H1 (cell line): ENCODE results near the gene MED13. TPM values are rescaled to one million over a fixed set of nuclear protein-coding genes. Genes with fewer than 3 reads are reported as not detected.

ENCODE experiments used
- CTCF ChIA-PET: fragments of 300-600 bp; sonication (Branson Sonifier 250); formaldehyde crosslinking; loops from one replicate; lab custom pipeline; 2021; ENCODE audit not compliant: partially characterized antibody; lab: Charles Lee
- POLR2A ChIA-PET: fragments of 300-600 bp; sonication (Branson Sonifier 250); formaldehyde crosslinking; loops from one replicate; lab custom pipeline; 2021; ENCODE audit warnings: inconsistent platforms; ENCODE audit not compliant: partially characterized antibody; lab: Charles Lee
- DNase-seq, 2 experiments: peaks; one replicate each; pipeline versions ENCODE4 v3.0.0 to v3.0.0-alpha.2; 2010 to 2022; ENCODE audit warnings: low spot score in 2 of 2, low read depth in 1 of 2, mixed read lengths in 1 of 2
- FAIRE-seq: peaks from 2 replicates; lab custom pipeline; 2011; peaks lifted over from hg19 to GRCh38; lab: Jason Lieb, UNC
- H2AFZ ChIP-seq: 2 replicates; pipeline ENCODE4 v1.8.1; 2012; ENCODE audit warnings: low read length, inconsistent platforms
- H2AK5ac ChIP-seq: 2 replicates; pipeline ENCODE4 v1.6.1; 2013; ENCODE audit warnings: low read depth, low read length
- H2BK120ac ChIP-seq: replicated peaks from 2 replicates; pipeline ENCODE3; 2013; ENCODE audit warnings: low read depth, low read length, inconsistent platforms
- H2BK12ac ChIP-seq: 2 replicates; pipeline ENCODE4 v1.6.1; 2013; ENCODE audit warnings: low read depth, low read length
- H2BK15ac ChIP-seq: 2 replicates; pipeline ENCODE4 v1.6.1; 2013; ENCODE audit warnings: low read length
- H2BK20ac ChIP-seq: 2 replicates; pipeline ENCODE4 v1.6.1; 2013; ENCODE audit warnings: low read length
- H2BK5ac ChIP-seq: 2 replicates; pipeline ENCODE4 v1.6.1; 2013; ENCODE audit warnings: low read depth, low read length
- H3K14ac ChIP-seq: 2 replicates; pipeline ENCODE4 v1.6.1; 2013; ENCODE audit warnings: inconsistent platforms; ENCODE audit not compliant: insufficient read length
- H3K18ac ChIP-seq: 2 replicates; pipeline ENCODE4 v1.6.1; 2013; ENCODE audit warnings: low read length; ENCODE audit errors: extremely low read depth
- H3K23ac ChIP-seq: 2 replicates; pipeline ENCODE4 v1.6.1; 2013; ENCODE audit warnings: inconsistent platforms; ENCODE audit not compliant: insufficient read length
- H3K23me2 ChIP-seq: 2 replicates; pipeline ENCODE4 v1.6.1; 2013; ENCODE audit warnings: low read depth, low read length
- H3K27ac ChIP-seq: 2 replicates; pipeline ENCODE4 v1.6.1; 2011; ENCODE audit warnings: low read depth, low read length, inconsistent platforms
- H3K27me3 ChIP-seq, 4 experiments: replicated peaks in 1 of 4; 1 replicate in 1 of 4; 2 replicates in 3 of 4; pipeline versions ENCODE4 v1.6.1 to v1.8.1; 2011 to 2013; ENCODE audit warnings: low read length in 3 of 4, mild to moderate bottlenecking in 3 of 4, inconsistent platforms in 2 of 4, mixed read lengths in 2 of 4, moderate library complexity in 1 of 4; ENCODE audit not compliant: control insufficient read depth in 3 of 4, insufficient read depth in 3 of 4; ENCODE audit errors: extremely low read depth in 1 of 4
- H3K36me3 ChIP-seq, 4 experiments: 2 replicates each; pipeline versions ENCODE4 v1.6.1 to v1.8.1; 2011 to 2013; ENCODE audit warnings: mild to moderate bottlenecking in 4 of 4, low read length in 3 of 4, moderate library complexity in 2 of 4, control low read depth in 1 of 4, inconsistent platforms in 1 of 4; ENCODE audit not compliant: insufficient read depth in 4 of 4, control insufficient read depth in 2 of 4
- H3K4ac ChIP-seq: replicated peaks from 2 replicates; pipeline ENCODE3; 2013; ENCODE audit warnings: low read length, low read depth, mixed read lengths, inconsistent platforms; ENCODE audit not compliant: insufficient read length
- H3K4me1 ChIP-seq, 4 experiments: replicated peaks in 1 of 4; 1 replicate in 1 of 4; 2 replicates in 3 of 4; pipeline versions ENCODE4 v1.6.1 to v1.8.1; 2011 to 2013; ENCODE audit warnings: low read length in 3 of 4, inconsistent platforms in 2 of 4, mixed read lengths in 1 of 4; ENCODE audit not compliant: insufficient read depth in 4 of 4, control insufficient read depth in 3 of 4
- H3K4me2 ChIP-seq, 2 experiments: 2 replicates each; pipeline versions ENCODE4 v1.6.1 to v1.8.1; 2011 to 2013; ENCODE audit warnings: low read depth in 2 of 2, low read length in 2 of 2, control low read depth in 1 of 2, inconsistent platforms in 1 of 2, mild to moderate bottlenecking in 1 of 2; ENCODE audit not compliant: insufficient read depth in 1 of 2
- H3K4me3 ChIP-seq, 4 experiments: fragments of 200-600, 300-600 bp in 1 of 4; sonication (generic), shearing (Covaris generic), sonication (Bioruptor Twin) in 1 of 4; 2 replicates each; pipeline versions ENCODE4 v1.5.1 to v1.8.1; 2011 to 2016; ENCODE audit warnings: low read length in 4 of 4, low read depth in 3 of 4, control low read depth in 2 of 4, inconsistent platforms in 2 of 4, mild to moderate bottlenecking in 2 of 4, mixed read lengths in 1 of 4, moderate library complexity in 1 of 4; ENCODE audit not compliant: insufficient read depth in 2 of 4; ENCODE audit errors: extremely low read depth in 1 of 4
- H3K56ac ChIP-seq: replicated peaks from 2 replicates; pipeline ENCODE3; 2013; ENCODE audit warnings: low read depth, mild to moderate bottlenecking, mixed read lengths, low read length, inconsistent platforms; ENCODE audit not compliant: insufficient read length
- H3K79me1 ChIP-seq: 2 replicates; pipeline ENCODE4 v1.6.1; 2013; ENCODE audit warnings: low read depth, low read length, control low read depth
- H3K79me2 ChIP-seq, 2 experiments: 2 replicates each; pipeline versions ENCODE4 v1.6.1 to v1.8.1; 2012 to 2013; ENCODE audit warnings: low read length in 2 of 2, mild to moderate bottlenecking in 2 of 2, inconsistent platforms in 1 of 2; ENCODE audit not compliant: insufficient read depth in 2 of 2, control insufficient read depth in 1 of 2
- H3K9ac ChIP-seq, 4 experiments: replicated peaks in 1 of 4; 1 replicate in 1 of 4; 2 replicates in 3 of 4; pipeline versions ENCODE4 v1.6.1 to v1.8.1; 2011 to 2013; ENCODE audit warnings: low read depth in 3 of 4, low read length in 3 of 4, control low read depth in 2 of 4, mild to moderate bottlenecking in 2 of 4, moderate library complexity in 2 of 4, inconsistent platforms in 1 of 4; ENCODE audit errors: extremely low read depth in 1 of 4
- H3K9me3 ChIP-seq, 2 experiments: 2 replicates each; pipeline versions ENCODE4 v1.6.1 to v1.8.1; 2012 to 2013; ENCODE audit warnings: mild to moderate bottlenecking in 2 of 2, moderate library complexity in 2 of 2, control low read depth in 1 of 2, inconsistent platforms in 1 of 2, low read depth in 1 of 2, low read length in 1 of 2, mixed read lengths in 1 of 2; ENCODE audit not compliant: insufficient read depth in 2 of 2
- H4K20me1 ChIP-seq, 2 experiments: replicated peaks in 1 of 2; 2 replicates each; pipeline versions ENCODE3 to v1.8.1; 2011 to 2013; ENCODE audit warnings: inconsistent platforms in 2 of 2, low read length in 2 of 2, mild to moderate bottlenecking in 1 of 2; ENCODE audit not compliant: insufficient read depth in 2 of 2, control insufficient read depth in 1 of 2
- H4K5ac ChIP-seq: 2 replicates; pipeline ENCODE4 v1.6.1; 2013; ENCODE audit warnings: low read length, low read depth, mixed read lengths, inconsistent platforms; ENCODE audit not compliant: insufficient read length
- H4K8ac ChIP-seq: 2 replicates; pipeline ENCODE4 v1.8.0; 2013; ENCODE audit warnings: mild to moderate bottlenecking, moderate library complexity, low read length, inconsistent platforms; ENCODE audit not compliant: insufficient read depth; ENCODE audit errors: extremely low read depth
- H4K91ac ChIP-seq: replicated peaks from 2 replicates; pipeline ENCODE3; 2013; ENCODE audit warnings: low read length, mixed read lengths, inconsistent platforms; ENCODE audit not compliant: insufficient read length
- CHD1 ChIP-seq: IDR thresholded peaks from 2 replicates; pipeline ENCODE4 v1.6.1; 2012; ENCODE audit warnings: low read depth, low read length, improper control_type of control experiment
- CHD2 ChIP-seq: IDR thresholded peaks from 2 replicates; pipeline ENCODE4 v1.6.1; 2012; ENCODE audit warnings: low read length, improper control_type of control experiment
- FOSL1 ChIP-seq: IDR thresholded peaks from 2 replicates; pipeline ENCODE4 v1.6.1; 2011; ENCODE audit warnings: mild to moderate bottlenecking, low read depth, low read length, moderate library complexity; ENCODE audit not compliant: insufficient read depth
- NRF1 ChIP-seq: IDR thresholded peaks from 2 replicates; pipeline ENCODE4 v1.6.1; 2011; ENCODE audit warnings: mild to moderate bottlenecking, low read depth, low read length, improper control_type of control experiment
- POU5F1 ChIP-seq: IDR thresholded peaks from 2 replicates; pipeline ENCODE4 v1.6.1; 2011; ENCODE audit warnings: low read depth, mild to moderate bottlenecking, low read length, moderate library complexity
- RAD21 ChIP-seq, 2 experiments: IDR thresholded peaks in 1 of 2; conservative IDR thresholded peaks in 1 of 2; 2 replicates each; pipeline ENCODE4 v1.6.1; 2011; ENCODE audit warnings: low read depth in 2 of 2, low read length in 2 of 2, improper control_type of control experiment in 1 of 2, inconsistent platforms in 1 of 2, mild to moderate bottlenecking in 1 of 2, moderate library complexity in 1 of 2
- RFX5 ChIP-seq: IDR thresholded peaks from 2 replicates; pipeline ENCODE4 v1.6.1; 2011; ENCODE audit warnings: low read depth, low read length, improper control_type of control experiment, borderline replicate concordance
- SAP30 ChIP-seq: fragments of 300-600 bp; sonication (generic); IDR thresholded peaks from 2 replicates; pipeline ENCODE4 v1.7.1; 2012; ENCODE audit warnings: low read length, moderate library complexity, mild to moderate bottlenecking, inconsistent platforms; ENCODE audit not compliant: insufficient read depth, insufficient replicate concordance
- WGBS, 2 experiments: shearing (Covaris generic) in 1 of 2; methylation state at CpG; one replicate each; pipeline versions ENCODE4 v1.1.6 to v1.1.7; 2013 to 2015; ENCODE audit warnings: low lambda C conversion rate in 2 of 2, mixed read lengths in 2 of 2, inconsistent platforms in 1 of 2, low coverage in 1 of 2, missing lambda C conversion rate in 1 of 2; ENCODE audit not compliant: insufficient replicate concordance in 2 of 2, insufficient coverage in 1 of 2, insufficient read length in 1 of 2; ENCODE audit errors: extremely low coverage in 1 of 2, missing lambda C conversion rate in 1 of 2; 5-methylcytosine and 5-hydroxymethylcytosine counted together
- polyA plus RNA-seq, 7 experiments: library from polyadenylated mRNA; depleted of rRNA in 3 of 7; stranded (reverse) in 5 of 7; unstranded in 2 of 7; fragments of >200 nt in 5 of 7; fragments of 200-250 nt in 2 of 7; gene quantifications; 1 replicate in 5 of 7; 2 replicates in 1 of 7; 4 replicates in 1 of 7; pipeline versions ENCODE4 v1.2.1 to v1.2.3, GENCODE V29; 2011 to 2013; ENCODE audit warnings: missing spikeins in 2 of 7, mixed read lengths in 2 of 7
- total RNA-seq: library from RNA; stranded (reverse); fragmentation: NEBNext Ultra II Directional; extraction: Animal tissue kit (Norgen Biotek cat#: 25700); gene quantifications from 2 replicates; pipeline ENCODE4 v1.2.1, GENCODE V29; 2021
- TF ChIP-seq, protein P1 (sequence below): IDR thresholded peaks from 2 replicates; pipeline ENCODE4 v1.6.1; 2012; ENCODE audit warnings: inconsistent platforms
- TF ChIP-seq, protein P2 (sequence below): IDR thresholded peaks from 2 replicates; pipeline ENCODE4 v1.6.1; 2012; ENCODE audit warnings: low read length, inconsistent platforms

MED13 gene
- total and polyA plus RNA-seq, 2 of the 8 experiments (the other 6 are each of a cell fraction or from before 2014, with no cell fraction given), result 11.3 to 44.8 TPM

DNA sequence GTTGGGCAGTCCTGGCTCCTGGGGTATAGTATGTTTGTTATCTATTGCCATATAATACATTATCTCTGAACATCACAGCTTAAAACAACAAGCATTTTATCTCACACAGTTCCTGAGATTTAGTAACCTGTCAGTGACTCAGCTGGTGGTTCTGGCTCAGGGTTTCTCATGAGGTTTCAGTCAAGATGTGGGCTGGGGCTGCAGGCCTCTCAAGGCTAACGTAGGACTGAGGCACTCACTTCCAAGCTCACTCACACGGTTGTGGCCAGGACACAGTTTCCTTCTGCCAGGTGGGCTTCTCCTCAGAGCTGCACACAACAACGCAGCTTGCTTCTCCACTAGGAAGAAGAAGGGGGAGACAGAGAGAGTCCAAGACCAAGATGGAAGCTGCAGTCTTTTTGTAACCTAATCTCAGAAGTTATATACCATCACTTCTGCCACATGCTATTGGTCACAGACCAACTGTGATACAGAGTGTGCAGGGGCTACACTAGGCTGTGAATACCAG lies 10.3 kb upstream of the MED13 start:
- DNase-seq, result no peak
- Histone ChIP-seq H4K8ac (no peak overlapping the region), H2BK120ac (no peak overlapping the region), H4K91ac (no peak overlapping the region), H3K4ac (no peak overlapping the region), H3K79me1 (no peaks in the 10 kb centered on the region), H2BK20ac (no peak overlapping the region), H4K5ac (no peak overlapping the region), H4K20me1 (no peaks in the 10 kb centered on the region), H3K9me3 (0 out of 4 replicates have a peak, but pooled peaks cover 0 to 3% of the 10 kb centered on the region in 2 experiments), H2AFZ (no peak overlapping the region), H2BK12ac (no peak overlapping the region), H3K79me2 (no peaks in the 10 kb centered on the region), H3K4me2 (no peak overlapping the region), H3K36me3 (no peaks in the 10 kb centered on the region), H3K27ac (no peak overlapping the region), H3K14ac (no peak overlapping the region), H2BK15ac (no peak overlapping the region), H3K4me3 (no peak overlapping the region), H2AK5ac (no peak overlapping the region), H3K4me1 (peaks cover 0 to 4% (median 0%) of the 10 kb centered on the region in 4 experiments; a peak in 1 of 7 replicates), H3K23me2 (no peaks in the 10 kb centered on the region), H2BK5ac (no peak overlapping the region), H3K9ac (no peak overlapping the region), H3K56ac (no peak overlapping the region), H3K27me3 (no peaks in the 10 kb centered on the region), H3K23ac (no peak overlapping the region), H3K18ac (no peak overlapping the region)
- no peak for FAIRE-seq
- CTCF ChIA-PET, result interaction anchor here (0.6 to 4.3 kb wide), 6 partner anchors 9 to 784 kb away, joined by 3 to 24 read pairs (median 3); no protein-coding TSS in a partner anchor
- POLR2A ChIA-PET, result interaction anchor here (1.2 kb wide), 1 partner anchor 10 kb away, joined by 5 read pairs; no protein-coding TSS in a partner anchor
- WGBS, 2 experiments, result 92% methylated on average over 3 of the region's 3 CpGs; no CpG with 5 or more reads in 1 of the 2 experiments
- TF ChIP-seq NRF1 (no peak), RAD21 (IDR thresholded peaks at IDR 0.05 in 1 of 2, conservative IDR thresholded peaks at IDR 0.05 in 1 of 2; ENCODE audit: low read depth in 2 of 2, low read length in 2 of 2) (no peak), FOSL1 (no peak), SAP30 (no peak), CHD2 (no peak), CHD1 (no peak), POU5F1 (no peak), RFX5 (no peak)
- TF ChIP-seq, protein P1, sequence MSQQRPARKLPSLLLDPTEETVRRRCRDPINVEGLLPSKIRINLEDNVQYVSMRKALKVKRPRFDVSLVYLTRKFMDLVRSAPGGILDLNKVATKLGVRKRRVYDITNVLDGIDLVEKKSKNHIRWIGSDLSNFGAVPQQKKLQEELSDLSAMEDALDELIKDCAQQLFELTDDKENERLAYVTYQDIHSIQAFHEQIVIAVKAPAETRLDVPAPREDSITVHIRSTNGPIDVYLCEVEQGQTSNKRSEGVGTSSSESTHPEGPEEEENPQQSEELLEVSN, result no peak
- TF ChIP-seq, protein P2, sequence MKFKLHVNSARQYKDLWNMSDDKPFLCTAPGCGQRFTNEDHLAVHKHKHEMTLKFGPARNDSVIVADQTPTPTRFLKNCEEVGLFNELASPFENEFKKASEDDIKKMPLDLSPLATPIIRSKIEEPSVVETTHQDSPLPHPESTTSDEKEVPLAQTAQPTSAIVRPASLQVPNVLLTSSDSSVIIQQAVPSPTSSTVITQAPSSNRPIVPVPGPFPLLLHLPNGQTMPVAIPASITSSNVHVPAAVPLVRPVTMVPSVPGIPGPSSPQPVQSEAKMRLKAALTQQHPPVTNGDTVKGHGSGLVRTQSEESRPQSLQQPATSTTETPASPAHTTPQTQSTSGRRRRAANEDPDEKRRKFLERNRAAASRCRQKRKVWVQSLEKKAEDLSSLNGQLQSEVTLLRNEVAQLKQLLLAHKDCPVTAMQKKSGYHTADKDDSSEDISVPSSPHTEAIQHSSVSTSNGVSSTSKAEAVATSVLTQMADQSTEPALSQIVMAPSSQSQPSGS, result no peak
